A549 (cell line): ENCODE measurements around the gene FOSL1. TPM values are rescaled to one million over a fixed set of nuclear protein-coding genes. Genes with fewer than 3 reads are reported as not detected.
A peak's percentile ranks its signal among the peaks of the same experiment; 100 is the strongest.

ENCODE experiments used
- ATAC-seq, 2 experiments: fragments of 200-7000 bp in 1 of 2; fragments of >200 bp in 1 of 2; cut with Nextera tagmentation in 1 of 2; cut with Tn5 transposase in 1 of 2; 3 replicates each; pipeline versions ENCODE4 v1.8.0 to v1.9.1; 2018 to 2020; ENCODE audit warnings: mild to moderate bottlenecking in 1 of 2, moderate library complexity in 1 of 2
- CTCF ChIA-PET: fragments of 300-600 bp; sonication (Branson Sonifier 250); formaldehyde crosslinking; extraction: SDS; loops from one replicate; lab custom pipeline; 2021; ENCODE audit warnings: antibody characterized with exemption, inconsistent platforms; lab: Yijun Ruan, JAX
- POLR2A ChIA-PET: fragments of 350-600 bp; formaldehyde crosslinking; extraction: SDS; loops from one replicate; lab custom pipeline; 2021; ENCODE audit warnings: antibody characterized with exemption, inconsistent platforms; lab: Yijun Ruan, JAX
- DNase-seq, 2 experiments: peaks; one replicate each; pipeline versions ENCODE4 v3.0.0 to v3.0.0-alpha.2; 2011 to 2016; ENCODE audit warnings: low read depth in 1 of 2, low spot score in 1 of 2
- FAIRE-seq: peaks from 2 replicates; lab custom pipeline; 2011; peaks lifted over from hg19 to GRCh38; lab: Jason Lieb, UNC
- H3K27ac ChIP-seq, 2 experiments: fragments of >200 bp; sonication (Bioruptor Twin); formaldehyde crosslinking; 3 replicates each; pipeline ENCODE4 v1.5.1; 2016 to 2017
- H3K4me1 ChIP-seq: fragments of >200 bp; sonication (Bioruptor Twin); formaldehyde crosslinking; 3 replicates; pipeline ENCODE4 v1.6.1; 2016
- H3K4me2 ChIP-seq: fragments of >200 bp; sonication (Bioruptor Twin); formaldehyde crosslinking; 3 replicates; pipeline ENCODE4 v1.6.1; 2016
- H3K4me3 ChIP-seq: fragments of >200 bp; sonication (Bioruptor Twin); formaldehyde crosslinking; 3 replicates; pipeline ENCODE4 v1.5.1; 2016
- H3K9me3 ChIP-seq: fragments of >200 bp; sonication (Bioruptor Twin); formaldehyde crosslinking; 3 replicates; pipeline ENCODE4 v1.6.1; 2016
- BHLHE40 ChIP-seq: IDR thresholded peaks from 2 replicates; pipeline ENCODE4 v1.6.1; 2012; ENCODE audit warnings: low read depth, low read length, inconsistent platforms
- CBX8 ChIP-seq: fragments of 200-600 bp; sonication (generic); IDR thresholded peaks from 2 replicates; pipeline ENCODE4 v1.6.1; 2016
- EHMT2 ChIP-seq: fragments of 200-600 bp; sonication (generic); IDR thresholded peaks from 2 replicates; pipeline ENCODE4 v1.6.1; 2016; ENCODE audit warnings: antibody characterized with exemption, low read depth, mild to moderate bottlenecking, moderate library complexity
- ESRRA ChIP-seq: fragments of 150-350 bp; IDR thresholded peaks from 2 replicates; pipeline ENCODE4 v1.6.1; 2014; ENCODE audit warnings: mild to moderate bottlenecking, low read length, borderline replicate concordance
- GATA3 ChIP-seq: IDR thresholded peaks from 2 replicates; pipeline ENCODE4 v1.6.1; 2012; ENCODE audit warnings: borderline replicate concordance
- HEYL ChIP-seq: fragments of 250-450 bp; sonication (Bioruptor Pico); IDR thresholded peaks from 2 replicates; pipeline ENCODE4 v1.8.0; 2021; ENCODE audit warnings: mild to moderate bottlenecking, moderate library complexity
- HOXB5 ChIP-seq: fragments of 250-450 bp; sonication (Bioruptor Pico); IDR thresholded peaks from 2 replicates; pipeline ENCODE4 v1.5.0; 2020; ENCODE audit warnings: mild to moderate bottlenecking, moderate library complexity
- JUN ChIP-seq, 2 experiments: fragments of >200 bp; sonication (Bioruptor Twin); formaldehyde crosslinking; IDR thresholded peaks; 2 replicates in 1 of 2; 3 replicates in 1 of 2; pipeline ENCODE4 v1.6.1; 2016 to 2017
- MAZ ChIP-seq: fragments of 150-350 bp; IDR thresholded peaks from 2 replicates; pipeline ENCODE4 v1.6.1; 2014; ENCODE audit warnings: antibody characterized with exemption, low read depth, low read length, borderline replicate concordance
- NFE2L2 ChIP-seq: fragments of 150-350 bp; conservative IDR thresholded peaks from 2 replicates; pipeline ENCODE4 v1.6.1; 2014; ENCODE audit warnings: low read length
- PBX3 ChIP-seq: IDR thresholded peaks from 2 replicates; pipeline ENCODE4 v1.6.1; 2012
- PHF8 ChIP-seq: fragments of 200-600 bp; sonication (generic); IDR thresholded peaks from 2 replicates; pipeline ENCODE4 v1.6.1; 2016; ENCODE audit warnings: low read depth, mild to moderate bottlenecking, antibody characterized with exemption, moderate library complexity, borderline replicate concordance
- RCOR1 ChIP-seq: fragments of 150-350 bp; IDR thresholded peaks from 2 replicates; pipeline ENCODE4 v1.6.1; 2014; ENCODE audit warnings: antibody characterized with exemption, low read length, low read depth
- SMC3 ChIP-seq: fragments of >200 bp; sonication (Bioruptor Twin); formaldehyde crosslinking; IDR thresholded peaks from 3 replicates; pipeline ENCODE4 v1.6.1; 2018; ENCODE audit warnings: inconsistent platforms
- SREBF2 ChIP-seq: fragments of 450-650 bp; IDR thresholded peaks from 2 replicates; pipeline ENCODE4 v1.6.1; 2014; ENCODE audit warnings: mild to moderate bottlenecking, moderate library complexity
- ZFP36 ChIP-seq: fragments of 450-650 bp; IDR thresholded peaks from 2 replicates; pipeline ENCODE4 v1.6.1; 2014; ENCODE audit warnings: borderline replicate concordance; ENCODE audit not compliant: partially characterized antibody
- ZSCAN20 ChIP-seq: fragments of 250-450 bp; sonication (Bioruptor Pico); IDR thresholded peaks from 2 replicates; pipeline ENCODE4 v1.8.0; 2022; ENCODE audit warnings: mild to moderate bottlenecking, moderate library complexity
- WGBS: methylation state at CpG from one replicate; pipeline ENCODE4 v1.1.6; 2017; ENCODE audit errors: missing lambda C conversion rate; 5-methylcytosine and 5-hydroxymethylcytosine counted together
- polyA plus RNA-seq, 4 experiments: library from polyadenylated mRNA; depleted of rRNA in 3 of 4; stranded (reverse); fragments of >200 nt; fragmentation: RNase III in 1 of 4; extraction: RNeasy Plus Mini Kit Qiagen cat#74134 plus additional on column Dnase treatment in 1 of 4; gene quantifications; 2 replicates in 3 of 4; 3 replicates in 1 of 4; pipeline ENCODE4 v1.2.3, GENCODE V29; 2011 to 2017
- TF ChIP-seq, protein P1 (sequence below): fragments of >200 bp; sonication (Bioruptor Twin); formaldehyde crosslinking; IDR thresholded peaks from 3 replicates; pipeline ENCODE4 v1.5.1; 2016
- TF ChIP-seq, protein P2 (sequence below): fragments of 450-650 bp; IDR thresholded peaks from 2 replicates; pipeline ENCODE4 v1.6.1; 2014; ENCODE audit warnings: antibody characterized with exemption

The FOSL1 gene
- polyA plus RNA-seq, 2 of the 4 experiments (the other 2 are of a cell fraction) = 6.7 to 24.1 TPM

GRCh38 chr11:65862941-65863888 is 37.0 kb downstream of the FOSL1 start (continued):
- no peak for TF ChIP-seq EHMT2
- TF ChIP-seq, all 56 proteins: peak for 0

GRCh38 chr11:65862191-65862735 is 37.9 kb downstream of the FOSL1 start:
- no peak for DNase-seq
- WGBS = 100% methylated on average over 5 of the region's 5 CpGs
- peaks cover 10% of the 10 kb centered on the region for H3K4me1 ChIP-seq
- peak overlapping the region; percentile 87 for H3K4me2 ChIP-seq
- no peak for FAIRE-seq
- no peak for TF ChIP-seq ZSCAN20 (CRISPR knock-in tag)
- TF ChIP-seq ZFP36 = no peak
- TF ChIP-seq HEYL (CRISPR knock-in tag) = no peak
- TF ChIP-seq NFE2L2 = no peak
- no peak for TF ChIP-seq SREBF2
- TF ChIP-seq GATA3 = no peak
- TF ChIP-seq CBX8 = no peak
- TF ChIP-seq SMC3 = no peak
- no peak for TF ChIP-seq ESRRA
- TF ChIP-seq BHLHE40 = no peak
- TF ChIP-seq, protein P1, sequence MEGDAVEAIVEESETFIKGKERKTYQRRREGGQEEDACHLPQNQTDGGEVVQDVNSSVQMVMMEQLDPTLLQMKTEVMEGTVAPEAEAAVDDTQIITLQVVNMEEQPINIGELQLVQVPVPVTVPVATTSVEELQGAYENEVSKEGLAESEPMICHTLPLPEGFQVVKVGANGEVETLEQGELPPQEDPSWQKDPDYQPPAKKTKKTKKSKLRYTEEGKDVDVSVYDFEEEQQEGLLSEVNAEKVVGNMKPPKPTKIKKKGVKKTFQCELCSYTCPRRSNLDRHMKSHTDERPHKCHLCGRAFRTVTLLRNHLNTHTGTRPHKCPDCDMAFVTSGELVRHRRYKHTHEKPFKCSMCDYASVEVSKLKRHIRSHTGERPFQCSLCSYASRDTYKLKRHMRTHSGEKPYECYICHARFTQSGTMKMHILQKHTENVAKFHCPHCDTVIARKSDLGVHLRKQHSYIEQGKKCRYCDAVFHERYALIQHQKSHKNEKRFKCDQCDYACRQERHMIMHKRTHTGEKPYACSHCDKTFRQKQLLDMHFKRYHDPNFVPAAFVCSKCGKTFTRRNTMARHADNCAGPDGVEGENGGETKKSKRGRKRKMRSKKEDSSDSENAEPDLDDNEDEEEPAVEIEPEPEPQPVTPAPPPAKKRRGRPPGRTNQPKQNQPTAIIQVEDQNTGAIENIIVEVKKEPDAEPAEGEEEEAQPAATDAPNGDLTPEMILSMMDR = no peak
- TF ChIP-seq MAZ = no peak
- TF ChIP-seq RCOR1 = no peak
- TF ChIP-seq JUN (IDR thresholded peaks at IDR 0.05) = no peak
- peak overlapping the region in 1 of 2 experiments; percentile 96; a peak in 3 of 6 replicates for H3K27ac ChIP-seq
- H3K9me3 ChIP-seq = no peaks in the 10 kb centered on the region
- ChIA-PET POLR2A (interaction anchor here (1.3 kb wide), 1 partner anchor 28 kb away, joined by 4 read pairs; the partner anchor contains the start of gene CCDC85B), CTCF (interaction anchor here (0.8 to 7.6 kb wide), 8 partner anchors 7 to 160 kb away, joined by 3 to 195 read pairs (median 4); partner anchors contain the start of genes CCDC85B, CTSW, EFEMP2 and FIBP)
- no peak overlapping the region; the same call in 2 of the 3 replicates for H3K4me3 ChIP-seq
- ATAC-seq = no peak

- H3K4me1 ChIP-seq = peaks cover 10% of the 10 kb centered on the region
- ChIA-PET CTCF (interaction anchor here (0.8 to 7.6 kb wide), 14 partner anchors 8 to 319 kb away, joined by 3 to 195 read pairs (median 5); partner anchors contain the start of genes CCDC85B, CTSW, EFEMP2 and FIBP), POLR2A (interaction anchor here (1.9 to 2.6 kb wide), 2 partner anchors 10 to 12 kb away, joined by 4 to 14 read pairs; no protein-coding TSS in a partner anchor)
- ATAC-seq = no peak
- TF ChIP-seq HOXB5 (CRISPR knock-in tag) = no peak
- TF ChIP-seq NFE2L2 = no peak
- TF ChIP-seq PHF8 = no peak
- no peak for TF ChIP-seq PBX3
- TF ChIP-seq, protein P2, sequence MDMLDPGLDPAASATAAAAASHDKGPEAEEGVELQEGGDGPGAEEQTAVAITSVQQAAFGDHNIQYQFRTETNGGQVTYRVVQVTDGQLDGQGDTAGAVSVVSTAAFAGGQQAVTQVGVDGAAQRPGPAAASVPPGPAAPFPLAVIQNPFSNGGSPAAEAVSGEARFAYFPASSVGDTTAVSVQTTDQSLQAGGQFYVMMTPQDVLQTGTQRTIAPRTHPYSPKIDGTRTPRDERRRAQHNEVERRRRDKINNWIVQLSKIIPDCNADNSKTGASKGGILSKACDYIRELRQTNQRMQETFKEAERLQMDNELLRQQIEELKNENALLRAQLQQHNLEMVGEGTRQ = no peak
- WGBS = 76% methylated on average over 13 of the region's 13 CpGs
- peak overlapping the region; percentile 87 for H3K4me2 ChIP-seq
- peak overlapping the region; percentile 70 for H3K4me3 ChIP-seq
- no peaks in the 10 kb centered on the region for H3K9me3 ChIP-seq
- H3K27ac ChIP-seq = peak overlapping the region; percentile 88 to 96
- no peak for FAIRE-seq
- DNase-seq = no peak
These were observed 38.5 kb downstream of the FOSL1 start for GRCh38 chr11:65861533-65862183.
